Endothelial cell of hepatic sinusoid (primary cell): ENCODE measurements around the gene CDON.
"Not testable (repeated sequence)": the region's sequence is repeated elsewhere in the genome, so short reads cannot be mapped to it uniquely, and the experiment has no call there.

ENCODE experiments used
- in situ Hi-C: cut with HindIII; loops from 2 replicates; pipeline ENCODE4 v1.10.0; 2017; ENCODE audit warnings: low sequenced_read_pairs

The CDON gene

GRCh38 chr11:126006068-126006467 is 56.6 kb downstream of the CDON start:
- in situ Hi-C loops: no loop called here

- in situ Hi-C loops: loop anchor here (5.0 kb wide), 1 partner anchor 95 kb away; no protein-coding TSS in a partner anchor
Measured at GRCh38 chr11:126002181-126002580, 60.5 kb downstream of the CDON start.

GRCh38 chr11:125999234-125999880 is 63.3 kb downstream of the CDON start:
- in situ Hi-C loops: loop anchor here (10.0 kb wide), 1 partner anchor 75 kb away; no protein-coding TSS in a partner anchor

- in situ Hi-C loops: loop anchor here (10.0 kb wide), 1 partner anchor 77 kb away; no protein-coding TSS in a partner anchor
Measured at GRCh38 chr11:125998267-125998666, 64.4 kb downstream of the CDON start.

- in situ Hi-C loops: loop anchor here (10.0 kb wide), 1 partner anchor 79 kb away; no protein-coding TSS in a partner anchor
Measured at GRCh38 chr11:125995313-125995712, 67.4 kb downstream of the CDON start.

GRCh38 chr11:125994509-125994908 is 68.2 kb downstream of the CDON start:
- in situ Hi-C loops: loop anchor here (10.0 kb wide), 1 partner anchor 80 kb away; no protein-coding TSS in a partner anchor

- in situ Hi-C loops: loop anchor here (10.0 kb wide), 1 partner anchor 82 kb away; no protein-coding TSS in a partner anchor
Measured at GRCh38 chr11:125992893-125993292, 69.8 kb downstream of the CDON start.

- in situ Hi-C loops: loop anchor here (10.0 kb wide), 1 partner anchor 85 kb away; no protein-coding TSS in a partner anchor
Measured at GRCh38 chr11:125990244-125990643, 72.4 kb downstream of the CDON start.

GRCh38 chr11:125987066-125987641 is 75.5 kb downstream of the CDON start:
- in situ Hi-C loops: no loop called here

- in situ Hi-C loops: not testable (repeated sequence)
Measured at GRCh38 chr11:125985956-125986355, 76.7 kb downstream of the CDON start.

GRCh38 chr11:125982348-125982730 is 80.3 kb downstream of the CDON start:
- in situ Hi-C loops: no loop called here

GRCh38 chr11:125980436-125980835 is 82.2 kb downstream of the CDON start:
- in situ Hi-C loops: no loop called here

- in situ Hi-C loops: no loop called here
Measured at GRCh38 chr11:125979511-125979910, 83.2 kb downstream of the CDON start.

GRCh38 chr11:125978778-125979407 is 83.8 kb downstream of the CDON start:
- in situ Hi-C loops: no loop called here

- in situ Hi-C loops: no loop called here
Measured at GRCh38 chr11:125978181-125978716, 84.4 kb downstream of the CDON start.

- in situ Hi-C loops: no loop called here
Measured at GRCh38 chr11:125977333-125977732, 85.3 kb downstream of the CDON start.

GRCh38 chr11:125976156-125976555 is 86.5 kb downstream of the CDON start:
- in situ Hi-C loops: no loop called here

GRCh38 chr11:125975634-125976033 is 87.0 kb downstream of the CDON start:
- in situ Hi-C loops: no loop called here

GRCh38 chr11:125974284-125974683 is 88.4 kb downstream of the CDON start:
- in situ Hi-C loops: no loop called here

GRCh38 chr11:125971618-125972017 is 91.0 kb downstream of the CDON start:
- in situ Hi-C loops: no loop called here

GRCh38 chr11:125968354-125968753 is 94.3 kb downstream of the CDON start:
- in situ Hi-C loops: no loop called here

GRCh38 chr11:125967515-125967914 is 95.2 kb downstream of the CDON start:
- in situ Hi-C loops: no loop called here
